ENCODE data around the gene GAB4. TPM values are rescaled to one million over a fixed set of nuclear protein-coding genes. Genes with fewer than 3 reads are reported as not detected.
"Not testable (repeated sequence)": the region's sequence is repeated elsewhere in the genome, so short reads cannot be mapped to it uniquely, and the experiment has no call there.

GAB4 gene
- total and polyA plus RNA-seq, 2 of the 8 experiments (the other 6 are each of a cell fraction or from before 2014, with no cell fraction given), result 0.03 to 0.17 TPM

GRCh38 chr22:17035976-17036841 lies 28.2 kb upstream of the GAB4 start:
- FAIRE-seq; H3K23me2 ChIP-seq (ENCODE audit: low read depth, low read length); H3K27ac ChIP-seq (ENCODE audit: low read depth, low read length); H3K9me3 ChIP-seq (ENCODE audit: insufficient read depth in 2 of 2, low read depth in 1 of 2, low read length in 1 of 2); H3K23ac ChIP-seq (ENCODE audit: insufficient read length); H3K36me3 ChIP-seq (ENCODE audit: control insufficient read depth in 2 of 4, insufficient read depth in 4 of 4, low read length in 3 of 4); H3K4me1 ChIP-seq (replicated peaks in 1 of 4; ENCODE audit: control insufficient read depth in 3 of 4, insufficient read depth in 4 of 4, low read length in 3 of 4); H4K20me1 ChIP-seq (replicated peaks in 1 of 2; ENCODE audit: control insufficient read depth in 1 of 2, insufficient read depth in 2 of 2, low read length in 2 of 2); H2BK120ac ChIP-seq (replicated peaks; ENCODE audit: low read depth, low read length); H3K14ac ChIP-seq (ENCODE audit: insufficient read length); DNase-seq (ENCODE audit: low read depth in 1 of 2, low spot score in 2 of 2); H3K9ac ChIP-seq (replicated peaks in 1 of 4; ENCODE audit: extremely low read depth in 1 of 4, low read depth in 3 of 4, low read length in 3 of 4); H3K4me3 ChIP-seq (ENCODE audit: extremely low read depth in 1 of 4, insufficient read depth in 2 of 4, low read depth in 3 of 4, low read length in 4 of 4); H4K91ac ChIP-seq (replicated peaks; ENCODE audit: insufficient read length, low read length); H4K5ac ChIP-seq (ENCODE audit: insufficient read length, low read depth, low read length); H3K79me1 ChIP-seq (ENCODE audit: low read depth, low read length); H2BK20ac ChIP-seq (ENCODE audit: low read length); H3K18ac ChIP-seq (ENCODE audit: extremely low read depth, low read length); H2AK5ac ChIP-seq (ENCODE audit: low read depth, low read length); H2BK5ac ChIP-seq (ENCODE audit: low read depth, low read length); H2AFZ ChIP-seq (ENCODE audit: low read length); H3K79me2 ChIP-seq (ENCODE audit: control insufficient read depth in 1 of 2, insufficient read depth in 2 of 2, low read length in 2 of 2); H4K8ac ChIP-seq (ENCODE audit: extremely low read depth, insufficient read depth, low read length); H3K4me2 ChIP-seq (ENCODE audit: insufficient read depth in 1 of 2, low read depth in 2 of 2, low read length in 2 of 2); H2BK15ac ChIP-seq (ENCODE audit: low read length); H2BK12ac ChIP-seq (ENCODE audit: low read depth, low read length); H3K4ac ChIP-seq (replicated peaks; ENCODE audit: insufficient read length, low read depth, low read length); H3K27me3 ChIP-seq (replicated peaks in 1 of 4; ENCODE audit: control insufficient read depth in 3 of 4, extremely low read depth in 1 of 4, insufficient read depth in 3 of 4, low read length in 3 of 4); H3K56ac ChIP-seq (replicated peaks; ENCODE audit: insufficient read length, low read depth, low read length); POLR2A ChIA-PET (ENCODE audit: partially characterized antibody); CTCF ChIA-PET (ENCODE audit: partially characterized antibody): not testable (repeated sequence)
- WGBS, 2 experiments (ENCODE audit: extremely low coverage in 1 of 2, insufficient coverage in 1 of 2, insufficient read length in 1 of 2, insufficient replicate concordance in 2 of 2, low coverage in 1 of 2, low lambda C conversion rate in 2 of 2, missing lambda C conversion rate in 1 of 2), result 90% methylated on average over 33 of the region's 56 CpGs; no CpG with 5 or more reads in 1 of the 2 experiments

Measured in H1 (cell line).